Naive thymus-derived CD4-positive, alpha-beta T cell (primary cell): ENCODE data around the gene CTSA. TPM values are rescaled to one million over a fixed set of nuclear protein-coding genes. Genes with fewer than 3 reads are reported as not detected.

ENCODE experiments used
- ATAC-seq: fragments of 150-1000 bp; cut with Tn5 transposase; 2 replicates; pipeline ENCODE4 v1.10.0; 2021; ENCODE audit warnings: mild to moderate bottlenecking, moderate library complexity
- CTCF ChIA-PET: fragments of 350-600 bp; sonication (Branson Sonifier 250); formaldehyde crosslinking; loops from one replicate; lab custom pipeline; 2021; ENCODE audit warnings: antibody characterized with exemption; lab: Charles Lee
- POLR2A ChIA-PET: fragments of 350-600 bp; sonication (Branson Sonifier 250); formaldehyde crosslinking; loops from one replicate; lab custom pipeline; 2021; ENCODE audit warnings: antibody characterized with exemption, inconsistent platforms; lab: Charles Lee
- DNase-seq, 9 donors: peaks; one replicate each; pipeline versions ENCODE4 v3.0.0 to v3.0.0-alpha.2; 2020 to 2022; ENCODE audit warnings: mixed read lengths in 1 of 9
- H3K27ac ChIP-seq: one replicate; pipeline ENCODE4 v1.7.0; 2013; ENCODE audit warnings: mild to moderate bottlenecking, low read depth, low read length, moderate library complexity
- H3K27me3 ChIP-seq, 2 donors: one replicate each; pipeline ENCODE4 v1.7.0; 2013; ENCODE audit warnings: low read length in 2 of 2, mild to moderate bottlenecking in 2 of 2, moderate library complexity in 2 of 2; ENCODE audit not compliant: control insufficient read depth in 2 of 2, insufficient read depth in 2 of 2
- H3K36me3 ChIP-seq, 3 experiments: 1 replicate in 2 of 3; 2 replicates in 1 of 3; pipeline ENCODE4 v1.7.0; 2013; ENCODE audit warnings: low read length in 3 of 3, mild to moderate bottlenecking in 3 of 3, moderate library complexity in 1 of 3; ENCODE audit not compliant: insufficient read depth in 3 of 3, control insufficient read depth in 2 of 3
- H3K4me1 ChIP-seq, 2 donors: one replicate each; pipeline ENCODE4 v1.7.0; 2013; ENCODE audit warnings: low read length in 2 of 2, mild to moderate bottlenecking in 2 of 2, moderate library complexity in 1 of 2; ENCODE audit not compliant: control insufficient read depth in 2 of 2, insufficient read depth in 2 of 2
- H3K4me3 ChIP-seq: 2 replicates; pipeline ENCODE4 v1.7.0; 2013; ENCODE audit warnings: mild to moderate bottlenecking, low read length
- H3K9me3 ChIP-seq, 3 experiments: 1 replicate in 2 of 3; 2 replicates in 1 of 3; pipeline ENCODE4 v1.7.0; 2013; ENCODE audit warnings: low read length in 3 of 3; ENCODE audit not compliant: control insufficient read depth in 2 of 3
- H3K27ac Mint-ChIP-seq, 9 donors: one replicate each; pipeline ENCODE4 v1.8.0; 2020 to 2022; ENCODE audit warnings: mixed read lengths in 9 of 9, mild to moderate bottlenecking in 8 of 9, moderate library complexity in 5 of 9, inconsistent platforms in 2 of 9
- H3K27me3 Mint-ChIP-seq, 5 donors: one replicate each; pipeline ENCODE4 v1.8.0; 2021 to 2022; ENCODE audit warnings: mixed read lengths in 5 of 5, mild to moderate bottlenecking in 1 of 5
- H3K36me3 Mint-ChIP-seq, 5 donors: one replicate each; pipeline ENCODE4 v1.8.0; 2020 to 2022; ENCODE audit warnings: mixed read lengths in 5 of 5, mild to moderate bottlenecking in 3 of 5, inconsistent platforms in 1 of 5
- H3K4me1 Mint-ChIP-seq, 7 donors: one replicate each; pipeline ENCODE4 v1.8.0; 2020 to 2022; ENCODE audit warnings: mixed read lengths in 7 of 7, mild to moderate bottlenecking in 3 of 7, inconsistent platforms in 1 of 7
- H3K4me3 Mint-ChIP-seq, 10 donors: one replicate each; pipeline ENCODE4 v1.8.0; 2020 to 2022; ENCODE audit warnings: mild to moderate bottlenecking in 10 of 10, mixed read lengths in 10 of 10, moderate library complexity in 6 of 10, inconsistent platforms in 2 of 10
- H3K9me3 Mint-ChIP-seq, 11 donors: one replicate each; pipeline ENCODE4 v1.8.0; 2020 to 2022; ENCODE audit warnings: mixed read lengths in 11 of 11, mild to moderate bottlenecking in 4 of 11, inconsistent platforms in 1 of 11, moderate library complexity in 1 of 11
- intact Hi-C, 2 donors: fragments of 100-400 bp; cut with micrococcal nuclease; formaldehyde crosslinking; loops; one replicate each; pipeline ENCODE4 v1.15.1; 2023
- polyA plus RNA-seq, 2 donors: library from polyadenylated mRNA; unstranded; fragments of 300-500 nt; fragmentation: Illumina TruSeq; gene quantifications; one replicate each; pipeline ENCODE4 v1.2.3, GENCODE V29; 2021
- total RNA-seq, 6 experiments: library from RNA in 5 of 6; stranded (reverse) in 5 of 6; gene quantifications; 1 replicate in 5 of 6; 2 replicates in 1 of 6; pipeline ENCODE4 v1.2.3 and lab custom pipeline; 2021 to 2026

Gene CTSA
- total and polyA plus RNA-seq, 7 experiments from 2014 or later = 59.6 to 151 (median 65.1) TPM

DNA sequence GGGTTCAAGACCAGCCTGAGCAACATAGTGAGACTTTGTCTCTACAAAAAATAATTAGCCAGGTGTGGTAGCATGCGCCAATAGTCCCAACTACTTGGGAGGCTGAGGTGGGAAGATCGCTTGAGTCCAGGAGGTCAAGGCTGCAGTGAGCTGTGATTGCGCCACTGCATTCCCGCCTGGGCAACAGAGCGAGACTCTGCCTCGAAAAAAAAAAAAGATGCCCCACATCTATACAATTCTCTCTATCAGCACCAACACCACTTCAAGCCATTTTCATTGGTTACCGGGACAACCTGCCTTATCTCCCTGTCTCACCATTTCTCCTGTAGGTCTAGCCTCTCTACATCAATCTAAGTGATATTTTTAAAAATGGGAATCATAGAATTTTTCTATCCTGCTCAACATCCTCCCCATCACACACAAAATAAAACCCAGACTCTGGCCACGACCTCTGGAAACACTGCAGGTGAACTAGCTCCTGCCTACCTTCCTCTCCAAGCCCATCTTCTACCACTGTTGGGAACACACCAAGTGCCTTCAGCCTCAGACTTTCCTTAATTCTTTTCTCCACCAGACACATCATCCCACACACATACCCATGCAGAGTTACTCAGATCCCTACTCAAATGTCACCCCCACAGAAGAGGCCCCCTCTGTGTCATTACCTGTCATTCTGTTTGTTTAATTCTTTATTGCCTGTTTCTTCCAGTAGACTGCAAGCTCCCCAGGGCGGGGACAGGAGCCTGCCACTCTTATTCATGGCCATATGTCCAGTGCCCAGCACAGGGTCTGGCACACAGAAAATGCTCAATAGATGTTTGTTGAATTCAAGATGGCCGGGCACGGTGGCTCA lies 30.4 kb downstream of the CTSA start:
- H3K4me3 Mint-ChIP-seq = no peak overlapping the region
- Histone ChIP-seq H3K4me3 (no peak overlapping the region), H3K36me3 (no peaks in the 10 kb centered on the region), H3K4me1 (no peaks in the 10 kb centered on the region), H3K9me3 (no peaks in the 10 kb centered on the region), H3K27ac (no peak overlapping the region), H3K27me3 (no peaks in the 10 kb centered on the region)
- ATAC-seq = no peak
- intact Hi-C loops = no loop called here
- ChIA-PET CTCF (interaction anchor here (0.8 to 1.2 kb wide), 2 partner anchors 8 to 48 kb away, joined by 3 to 5 read pairs; no protein-coding TSS in a partner anchor), POLR2A (interaction anchor here (4.6 kb wide), 1 partner anchor 12 kb away, joined by 25 read pairs; the partner anchor contains the start of gene PCIF1)
- no peaks in the 10 kb centered on the region for H3K9me3 Mint-ChIP-seq
- peaks cover 0 to 12% (median 4%) of the 10 kb centered on the region in 7 donors for H3K4me1 Mint-ChIP-seq
- no peak for DNase-seq
- no peak overlapping the region for H3K27ac Mint-ChIP-seq
- no peaks in the 10 kb centered on the region for H3K36me3 Mint-ChIP-seq
- H3K27me3 Mint-ChIP-seq = peaks cover 3 to 31% (median 8%) of the 10 kb centered on the region in 5 donors

- DNase-seq (no peak), ATAC-seq (no peak)
- Histone ChIP-seq H3K4me3 (no peak overlapping the region), H3K9me3 (no peaks in the 10 kb centered on the region), H3K36me3 (no peaks in the 10 kb centered on the region), H3K27ac (no peak overlapping the region), H3K4me1 (no peaks in the 10 kb centered on the region), H3K27me3 (no peaks in the 10 kb centered on the region)
- CTCF ChIA-PET = no interaction called here
- intact Hi-C loops = no loop called here
- H3K4me1 Mint-ChIP-seq = peaks cover 0 to 14% (median 8%) of the 10 kb centered on the region in 7 donors
- H3K4me3 Mint-ChIP-seq = no peak overlapping the region
- peak overlapping the region in 3 of 9 donors; percentile 21 to 67 (median 26) for H3K27ac Mint-ChIP-seq
- H3K36me3 Mint-ChIP-seq = no peaks in the 10 kb centered on the region
- peaks cover 0 to 20% (median 5%) of the 10 kb centered on the region in 5 donors for H3K27me3 Mint-ChIP-seq
- POLR2A ChIA-PET = interaction anchor here (0.7 to 4.6 kb wide), 3 partner anchors 9 to 46 kb away, joined by 3 to 25 read pairs (median 4); partner anchors contain the start of gene PCIF1
- H3K9me3 Mint-ChIP-seq = no peaks in the 10 kb centered on the region
Observed at GRCh38 chr20:45924391-45925261, 33.5 kb downstream of the CTSA start.

DNA sequence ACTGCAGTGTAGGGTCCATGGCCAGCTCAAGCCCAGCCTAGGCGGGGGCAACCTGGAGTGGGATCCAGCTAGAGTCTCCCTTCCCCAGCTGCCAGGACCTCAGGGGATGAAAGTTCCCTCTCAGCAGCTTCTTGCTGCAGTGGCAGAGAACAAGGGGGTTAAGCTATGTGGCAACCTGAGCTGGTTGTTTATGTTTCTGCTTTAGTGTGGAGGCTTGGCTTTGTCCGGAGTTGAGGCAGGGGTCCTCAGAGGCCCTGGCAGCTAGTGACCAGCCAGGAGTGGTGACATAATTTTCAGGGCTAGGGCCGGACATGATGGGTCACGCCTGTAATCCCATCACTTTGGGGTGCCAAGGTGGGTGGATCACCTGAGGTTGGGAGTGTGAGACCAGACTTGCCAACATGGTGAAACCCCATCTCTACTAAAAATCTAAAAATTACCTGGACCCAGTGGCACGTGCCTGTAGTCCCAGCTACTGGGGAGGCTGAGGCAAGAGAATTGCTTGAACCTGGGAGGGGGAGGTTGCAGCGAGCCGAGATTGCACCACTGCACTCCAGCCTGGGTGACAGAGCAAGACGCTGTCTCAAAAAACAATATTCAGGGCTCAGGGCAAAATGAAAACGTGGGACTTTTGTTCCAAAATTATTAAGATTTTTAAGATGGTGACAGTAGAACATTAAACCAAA lies 34.8 kb downstream of the CTSA start:
- ATAC-seq = no peak
- no peak for DNase-seq
- Histone ChIP-seq H3K9me3 (no peaks in the 10 kb centered on the region), H3K4me3 (no peak overlapping the region), H3K4me1 (no peaks in the 10 kb centered on the region), H3K36me3 (no peaks in the 10 kb centered on the region), H3K27ac (no peak overlapping the region), H3K27me3 (no peaks in the 10 kb centered on the region)
- ChIA-PET POLR2A (interaction anchor here (0.6 to 1.5 kb wide), 5 partner anchors 36 to 47 kb away, joined by 3 to 4 read pairs (median 4); no protein-coding TSS in a partner anchor), CTCF (interaction anchor here (1.1 kb wide), 1 partner anchor 37 kb away, joined by 3 read pairs; no protein-coding TSS in a partner anchor)
- no peaks in the 10 kb centered on the region for H3K9me3 Mint-ChIP-seq
- no peaks in the 10 kb centered on the region for H3K36me3 Mint-ChIP-seq
- H3K4me3 Mint-ChIP-seq = no peak overlapping the region
- peaks cover 0 to 11% (median under 1%) of the 10 kb centered on the region in 5 donors for H3K27me3 Mint-ChIP-seq
- H3K27ac Mint-ChIP-seq = no peak overlapping the region
- H3K4me1 Mint-ChIP-seq = peaks cover 0 to 14% (median 8%) of the 10 kb centered on the region in 7 donors
- intact Hi-C loops = no loop called here

GRCh38 chr20:45926731-45927070 lies 35.6 kb downstream of the CTSA start:
- intact Hi-C loops = no loop called here
- no peak overlapping the region for H3K27ac ChIP-seq
- ChIA-PET POLR2A (interaction anchor here (1.1 kb wide), 1 partner anchor 42 kb away, joined by 4 read pairs; no protein-coding TSS in a partner anchor), CTCF (interaction anchor here (1.0 to 1.1 kb wide), 2 partner anchors 37 to 39 kb away, joined by 3 read pairs; no protein-coding TSS in a partner anchor)
- no peaks in the 10 kb centered on the region for H3K36me3 ChIP-seq
- Mint-ChIP-seq H3K27me3 (peaks cover 0 to 4% (median 0%) of the 10 kb centered on the region in 5 donors), H3K4me3 (no peak overlapping the region), H3K27ac (no peak overlapping the region), H3K36me3 (no peaks in the 10 kb centered on the region), H3K9me3 (no peaks in the 10 kb centered on the region), H3K4me1 (peaks cover 0 to 14% (median 6%) of the 10 kb centered on the region in 7 donors)
- no peak overlapping the region for H3K4me3 ChIP-seq
- H3K9me3 ChIP-seq = no peaks in the 10 kb centered on the region
- no peak for DNase-seq
- H3K4me1 ChIP-seq = no peaks in the 10 kb centered on the region
- no peak for ATAC-seq
- H3K27me3 ChIP-seq = no peaks in the 10 kb centered on the region

DNA sequence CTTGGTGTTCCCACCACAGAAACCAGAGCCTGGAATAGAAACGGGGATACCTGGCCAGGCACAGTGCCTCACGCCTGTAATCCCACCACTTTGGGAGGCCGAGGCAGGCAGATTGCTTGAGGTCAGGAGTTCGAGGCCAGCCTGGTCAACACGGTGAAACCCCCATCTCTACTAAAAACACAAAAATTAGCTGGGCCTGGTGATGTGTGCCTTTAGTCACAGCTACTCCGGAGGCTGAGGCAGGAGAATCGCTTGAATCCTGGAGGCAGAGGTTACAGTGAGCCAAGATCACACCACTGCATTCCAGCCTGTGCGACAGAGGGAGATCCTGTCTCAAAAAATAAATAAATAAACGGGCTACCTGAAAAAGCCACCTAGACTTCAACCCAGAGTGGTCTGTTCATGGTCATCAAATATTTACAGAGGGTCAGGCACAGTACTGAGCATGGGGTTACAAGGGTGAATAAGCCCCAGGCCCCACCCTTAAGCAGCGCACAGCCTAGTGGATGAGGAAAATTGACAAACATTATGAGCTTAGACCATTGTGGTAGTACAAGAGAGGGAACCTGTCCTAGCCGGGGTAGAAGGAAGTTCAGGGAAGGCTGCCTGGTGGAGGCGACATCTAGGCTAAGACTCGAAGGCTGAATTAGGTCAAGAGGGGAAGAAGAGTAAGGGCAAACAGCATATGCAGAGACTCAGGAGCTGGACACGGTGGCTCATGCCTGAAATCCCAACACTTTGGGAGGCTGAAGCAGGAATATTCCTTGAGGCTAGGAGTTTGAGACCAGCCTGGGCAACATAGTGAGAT lies 36.1 kb downstream of the CTSA start:
- ATAC-seq (no peak), DNase-seq (no peak)
- no peaks in the 10 kb centered on the region for H3K27me3 ChIP-seq
- H3K27ac ChIP-seq = no peak overlapping the region
- H3K36me3 Mint-ChIP-seq = no peaks in the 10 kb centered on the region
- peak overlapping the region in 3 of 9 donors; percentile 3 to 51 (median 50) for H3K27ac Mint-ChIP-seq
- intact Hi-C loops = no loop called here
- H3K4me3 ChIP-seq = no peak overlapping the region
- POLR2A ChIA-PET = interaction anchor here (0.6 to 1.5 kb wide), 4 partner anchors 10 to 44 kb away, joined by 3 to 5 read pairs (median 3); partner anchors contain the start of gene CTSA
- no peaks in the 10 kb centered on the region for H3K9me3 Mint-ChIP-seq
- peaks cover 0 to 3% (median 0%) of the 10 kb centered on the region in 5 donors for H3K27me3 Mint-ChIP-seq
- H3K4me3 Mint-ChIP-seq = no peak overlapping the region
- CTCF ChIA-PET = interaction anchor here (0.9 to 1.1 kb wide), 3 partner anchors 38 kb away, joined by 3 to 6 read pairs (median 3); no protein-coding TSS in a partner anchor
- no peaks in the 10 kb centered on the region for H3K9me3 ChIP-seq
- no peaks in the 10 kb centered on the region for H3K4me1 ChIP-seq
- H3K36me3 ChIP-seq = no peaks in the 10 kb centered on the region
- H3K4me1 Mint-ChIP-seq = peaks cover 0 to 14% (median 6%) of the 10 kb centered on the region in 7 donors
